ENCODE measurements around the gene CENPT.

CENPT gene

DNA sequence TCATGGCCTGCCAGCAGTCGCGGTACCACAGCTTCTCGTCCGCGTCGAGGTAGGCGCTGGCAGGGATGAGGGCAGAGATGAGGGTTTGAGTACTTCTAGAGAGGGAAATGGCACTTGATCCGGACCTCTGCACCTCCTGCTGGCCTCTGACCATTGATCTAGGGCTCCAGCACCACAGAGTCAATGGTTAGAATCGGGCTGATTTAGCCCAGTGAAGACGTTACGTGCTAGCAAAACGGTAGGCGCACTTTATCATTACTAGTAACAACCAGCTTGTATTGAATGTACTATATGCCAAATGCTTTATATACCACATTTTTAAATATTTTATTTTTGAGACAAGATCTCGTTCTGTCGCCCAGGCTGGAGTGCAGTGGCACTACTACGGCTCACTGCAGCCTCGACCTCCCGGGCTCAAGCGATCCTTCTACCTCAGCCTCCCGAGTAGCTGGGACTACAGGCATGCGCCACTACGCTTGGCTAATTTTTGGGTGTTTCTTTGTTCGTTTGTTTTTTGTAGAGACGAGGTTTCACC, 40.3 kb downstream of the CENPT start:
- DNase-seq (ENCODE audit: low read depth, low spot score) = no peak

DNA sequence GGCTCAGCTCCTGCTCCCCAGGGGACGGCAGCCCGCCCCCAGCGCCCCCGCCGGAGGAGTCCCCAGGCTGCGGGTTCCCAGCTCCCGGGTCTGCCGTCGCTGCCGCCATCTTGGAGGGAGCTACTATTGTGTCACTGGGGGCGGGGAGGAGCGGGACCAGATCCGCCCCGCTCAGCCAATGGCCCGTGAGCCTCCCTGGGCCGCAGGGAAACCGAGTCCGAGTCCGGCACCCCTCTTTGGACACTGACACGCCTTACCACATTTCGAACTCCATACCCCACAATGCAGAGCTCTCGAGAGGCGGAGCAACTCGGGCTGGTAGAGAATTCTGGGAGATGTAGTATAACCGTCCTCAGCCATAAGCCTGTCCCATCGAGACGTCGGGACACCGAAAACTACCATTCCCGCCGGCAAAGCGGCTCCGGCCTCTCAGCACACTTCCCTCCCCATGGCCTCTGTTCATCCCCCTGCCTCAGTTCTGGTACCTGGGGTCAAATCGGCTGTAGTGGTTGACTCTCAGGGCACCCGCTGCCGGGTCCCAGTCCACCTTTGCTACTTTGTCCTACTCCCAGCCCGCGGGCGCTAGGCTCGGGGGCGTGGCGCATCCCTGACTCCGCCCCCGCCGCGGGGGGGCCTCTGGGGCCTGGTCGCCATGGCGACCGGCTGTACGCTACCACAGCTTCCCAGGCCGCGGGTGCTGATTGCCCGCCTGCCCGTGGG, 40.9 kb downstream of the CENPT start, which contains the start of the genes RANBP10 and TSNAXIP1:
Gene RANBP10, minus strand, starts transcription at position 133 of the 720 bp plus-strand sequence. Its CDS starts 24 bp downstream, at position 109.
Gene TSNAXIP1, plus strand, starts transcription at position 462 of the 720 bp plus-strand sequence. CDS start 261 bp downstream, outside the sequence.
- DNase-seq (ENCODE audit: low read depth, low spot score) = peak; percentile 94

DNA sequence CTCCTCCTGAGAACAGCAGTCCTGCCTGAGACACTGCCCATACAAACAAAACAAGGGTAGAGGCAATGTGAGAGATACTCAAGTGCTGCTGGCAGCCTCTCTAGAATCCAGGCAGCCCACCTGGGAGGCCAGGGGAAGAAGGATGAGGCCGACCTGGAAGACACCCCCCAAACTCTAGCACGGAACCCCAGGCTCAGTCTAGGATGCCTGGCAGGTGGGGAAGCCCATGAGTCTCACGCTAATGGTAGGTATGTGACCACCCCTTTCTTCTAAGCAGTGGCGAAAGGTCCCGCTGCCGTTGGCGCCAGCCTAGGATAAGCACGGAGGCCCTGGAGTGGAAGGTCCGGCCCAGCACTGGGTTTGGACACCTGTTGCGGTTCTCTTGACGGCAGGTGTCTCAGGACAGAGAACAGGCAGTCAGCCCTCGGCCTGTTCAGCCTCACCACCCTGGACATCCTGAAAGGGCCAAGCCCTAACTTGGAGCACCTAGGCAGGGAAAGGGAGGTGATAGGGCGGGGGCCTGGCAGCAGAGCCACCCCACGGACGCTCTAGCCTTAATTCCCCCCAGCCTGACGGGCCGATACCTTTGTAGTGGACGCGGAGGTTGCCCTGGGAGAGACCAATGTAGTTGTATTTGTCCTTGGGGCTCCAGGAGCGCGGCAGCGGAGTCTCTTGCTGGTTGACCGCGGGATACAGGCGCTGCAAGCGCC, 41.6 kb downstream of the CENPT start:
- no peak for DNase-seq (ENCODE audit: low read depth, low spot score)

DNA sequence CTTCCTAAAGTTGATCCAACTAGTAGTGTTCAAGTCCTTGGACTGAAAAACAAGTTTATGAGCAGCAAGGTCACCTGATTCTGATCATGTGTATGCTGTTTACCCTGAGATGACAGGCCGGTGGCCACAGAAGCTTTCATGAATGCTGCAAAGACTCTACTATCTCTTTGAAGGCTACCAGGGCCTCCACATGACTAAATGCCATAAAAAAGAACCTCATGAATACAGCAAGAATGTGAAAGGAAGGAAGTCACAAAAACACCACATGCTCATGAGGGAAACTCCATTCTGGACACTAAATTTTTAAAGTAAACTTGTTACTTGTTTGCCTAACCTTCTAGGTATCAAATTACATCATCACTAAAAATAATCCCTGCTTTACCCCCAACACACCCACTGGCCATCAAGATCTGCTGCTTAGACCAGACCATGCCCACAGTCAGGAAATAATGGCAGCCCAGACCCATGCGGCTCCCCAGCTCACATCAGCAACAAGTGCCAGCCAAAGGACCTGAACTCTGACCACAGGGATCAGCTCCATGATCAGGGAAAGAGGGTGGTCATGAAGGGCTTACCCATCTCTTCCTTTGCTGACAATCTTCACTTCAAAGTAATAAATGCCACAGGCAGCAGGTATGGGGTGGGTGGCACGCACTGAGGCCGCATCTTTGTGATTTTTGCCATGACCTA, 42.5 kb downstream of the CENPT start:
- DNase-seq (ENCODE audit: low read depth, low spot score) = no peak

DNA sequence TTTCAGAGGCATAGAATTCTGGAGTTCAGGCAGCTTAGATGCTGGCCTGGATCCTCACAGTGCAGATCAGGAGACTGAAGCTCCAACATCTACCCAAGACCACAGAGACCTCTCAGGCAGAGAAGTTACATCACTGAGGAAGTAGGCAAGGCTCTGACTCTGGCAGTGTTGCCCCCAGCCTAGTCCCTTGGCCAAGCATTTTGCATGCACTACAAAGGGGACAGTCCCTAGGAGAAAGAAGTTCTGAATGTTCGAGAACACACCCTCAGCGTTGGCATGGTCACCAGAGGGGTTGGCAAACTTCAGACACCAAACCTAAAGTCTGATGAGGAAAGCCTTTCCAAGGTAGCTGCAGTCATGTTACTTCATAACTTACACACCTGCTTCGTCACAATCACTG, 43.6 kb downstream of the CENPT start:
- no peak for DNase-seq (ENCODE audit: low read depth, low spot score)

DNA sequence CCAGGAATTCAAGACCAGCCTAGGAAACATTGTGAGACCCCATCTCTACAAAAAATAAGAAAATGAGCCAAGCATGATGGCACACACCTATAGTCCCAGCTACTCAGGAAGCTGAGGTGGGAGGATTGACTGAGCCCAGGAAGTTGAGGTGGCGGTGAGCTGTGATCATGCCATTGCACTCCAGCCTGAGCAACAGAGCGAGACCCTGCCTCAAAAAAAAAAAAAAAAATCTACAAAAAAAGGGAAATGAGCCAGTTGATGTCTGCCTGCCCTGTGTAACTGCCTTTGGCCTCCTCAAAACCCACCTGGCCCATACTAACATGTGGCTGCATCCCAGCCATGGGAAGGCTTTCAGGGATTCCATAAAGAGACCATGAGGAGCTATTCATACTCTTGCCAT, 45.6 kb downstream of the CENPT start:
- DNase-seq (ENCODE audit: low read depth, low spot score) = no peak

DNA sequence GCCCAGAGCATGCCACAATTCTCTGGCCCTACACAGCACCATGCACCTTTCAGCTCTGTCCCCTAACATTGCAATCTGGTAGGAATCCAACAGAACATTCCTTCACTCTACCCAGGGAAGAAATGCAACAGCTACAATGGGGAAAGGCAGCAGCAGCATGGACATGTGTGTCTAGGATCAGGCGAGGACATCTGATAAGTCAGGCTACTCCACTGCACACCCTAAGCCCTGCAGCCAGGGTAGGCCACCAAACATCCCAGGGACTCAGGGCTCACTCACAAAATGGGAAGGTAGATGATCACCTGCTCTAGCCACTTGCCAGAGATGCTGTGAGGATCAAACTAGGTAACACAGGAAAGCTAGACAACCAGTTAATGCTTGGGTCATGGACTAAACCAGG, 46.3 kb downstream of the CENPT start:
- no peak for DNase-seq (ENCODE audit: low read depth, low spot score)

DNA sequence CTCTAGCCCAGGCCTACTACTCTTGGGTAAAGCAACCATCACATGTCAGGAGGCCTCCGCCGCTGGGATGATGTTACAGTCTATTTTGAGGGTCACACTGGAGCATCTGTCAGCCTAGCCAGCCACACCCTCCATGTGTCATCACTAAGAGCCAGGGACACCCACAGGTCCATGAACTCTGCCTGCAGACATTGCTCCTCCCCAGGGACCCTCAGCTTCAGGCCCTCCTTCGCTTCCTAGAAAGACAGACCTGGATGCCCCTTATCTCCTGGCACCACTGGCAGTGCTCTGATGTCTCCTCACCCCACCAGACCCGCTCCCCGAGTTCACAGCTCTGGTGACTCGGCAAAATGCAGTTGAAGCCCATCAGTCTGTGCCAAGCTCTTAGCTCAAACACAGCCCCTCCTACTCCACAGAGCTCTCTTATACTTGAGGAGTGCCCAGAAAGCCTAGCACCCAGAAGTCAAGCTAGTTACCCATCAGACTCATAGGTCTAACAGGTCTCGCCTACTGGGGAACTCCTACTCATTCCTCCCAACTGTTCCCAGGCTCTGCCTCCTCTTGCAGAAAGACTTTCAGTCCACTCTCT, 47.1 kb downstream of the CENPT start:
- no peak for DNase-seq (ENCODE audit: low read depth, low spot score)

DNA sequence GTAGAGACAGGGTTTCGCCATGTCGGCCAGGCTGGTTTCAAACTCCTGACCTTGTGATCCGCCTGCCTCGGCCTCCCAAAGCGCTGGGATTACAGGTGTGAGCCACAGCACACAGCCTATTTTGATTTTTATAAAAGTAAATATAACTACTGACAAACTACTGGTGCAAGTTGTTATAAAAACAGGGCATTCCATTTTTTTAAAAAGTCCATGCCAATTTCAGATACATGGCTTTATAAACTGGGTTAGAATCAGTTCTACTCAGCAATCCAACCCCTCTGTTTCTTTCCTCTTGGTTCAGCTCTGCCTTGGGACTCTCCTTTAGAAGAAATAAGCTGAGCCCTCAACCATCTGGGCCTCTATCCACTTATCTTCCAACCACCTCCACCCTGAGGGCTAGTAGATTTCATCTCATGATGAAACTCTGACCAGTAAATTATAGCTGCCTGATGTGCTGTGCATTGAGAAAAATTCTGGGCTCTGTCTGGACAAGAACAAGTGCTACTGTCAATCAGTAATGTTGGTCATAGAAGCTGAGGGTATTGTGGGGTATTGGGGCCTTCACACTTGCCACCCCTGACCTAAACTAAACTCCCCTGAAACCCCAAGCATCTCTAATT, 51.3 kb downstream of the CENPT start:
- DNase-seq (ENCODE audit: low read depth, low spot score) = no peak

DNA sequence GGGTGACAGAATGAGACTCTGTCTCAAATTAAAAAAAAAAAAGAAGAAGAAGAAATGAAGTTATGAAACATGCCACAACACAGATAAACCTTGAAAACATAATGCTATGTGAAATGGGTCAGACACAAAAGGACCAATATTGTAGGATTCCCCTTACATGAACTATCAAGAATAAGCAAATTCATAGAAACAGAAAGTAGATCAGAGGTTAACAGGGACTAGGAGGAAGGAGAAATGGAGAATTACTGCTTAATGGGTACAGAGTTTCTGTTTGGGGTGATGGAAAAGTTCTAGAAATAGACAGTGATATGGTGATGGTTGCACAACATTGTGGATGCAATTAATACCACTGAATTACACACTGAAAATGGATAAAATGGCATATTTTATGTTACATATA, 57.4 kb downstream of the CENPT start:
- no peak for DNase-seq (ENCODE audit: low read depth, low spot score)

DNA sequence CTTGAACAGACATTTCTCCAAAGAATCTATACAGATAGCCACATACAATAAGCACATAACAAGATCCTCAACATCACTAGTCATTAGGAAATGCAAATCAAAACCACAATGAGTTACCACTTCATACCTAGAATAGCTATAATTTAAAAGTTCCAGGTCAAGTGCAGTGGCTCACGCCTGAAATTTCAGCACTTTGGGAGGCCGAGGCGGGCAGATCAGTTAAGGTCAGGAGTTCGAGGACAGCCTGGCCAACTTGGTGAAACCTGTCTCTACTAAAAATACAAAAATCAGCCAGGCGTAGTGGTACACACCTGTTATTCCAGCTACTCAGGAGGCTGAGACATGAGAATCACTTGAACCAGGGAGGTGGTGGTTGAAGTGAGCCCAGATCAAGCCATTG, 61.0 kb downstream of the CENPT start:
- no peak for DNase-seq (ENCODE audit: low read depth, low spot score)

DNA sequence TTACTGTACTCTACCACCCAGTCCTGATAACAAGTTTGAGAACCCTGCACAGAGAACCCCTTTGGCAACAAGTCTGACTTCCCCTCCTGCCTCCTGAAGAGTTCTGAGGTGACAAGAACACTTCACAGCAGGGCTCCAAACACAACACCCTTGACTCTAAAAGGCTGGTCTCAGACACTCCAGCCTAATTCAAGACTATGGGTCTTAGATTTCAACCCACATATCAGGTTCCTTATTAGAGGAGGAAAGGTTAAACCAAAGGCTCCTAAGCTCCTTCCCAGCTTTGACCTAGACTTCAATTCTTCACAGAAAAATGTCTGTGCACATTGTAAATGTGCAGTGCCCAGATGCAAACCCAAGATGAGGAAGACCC, 64.2 kb downstream of the CENPT start:
- DNase-seq (ENCODE audit: low read depth, low spot score) = no peak

DNA sequence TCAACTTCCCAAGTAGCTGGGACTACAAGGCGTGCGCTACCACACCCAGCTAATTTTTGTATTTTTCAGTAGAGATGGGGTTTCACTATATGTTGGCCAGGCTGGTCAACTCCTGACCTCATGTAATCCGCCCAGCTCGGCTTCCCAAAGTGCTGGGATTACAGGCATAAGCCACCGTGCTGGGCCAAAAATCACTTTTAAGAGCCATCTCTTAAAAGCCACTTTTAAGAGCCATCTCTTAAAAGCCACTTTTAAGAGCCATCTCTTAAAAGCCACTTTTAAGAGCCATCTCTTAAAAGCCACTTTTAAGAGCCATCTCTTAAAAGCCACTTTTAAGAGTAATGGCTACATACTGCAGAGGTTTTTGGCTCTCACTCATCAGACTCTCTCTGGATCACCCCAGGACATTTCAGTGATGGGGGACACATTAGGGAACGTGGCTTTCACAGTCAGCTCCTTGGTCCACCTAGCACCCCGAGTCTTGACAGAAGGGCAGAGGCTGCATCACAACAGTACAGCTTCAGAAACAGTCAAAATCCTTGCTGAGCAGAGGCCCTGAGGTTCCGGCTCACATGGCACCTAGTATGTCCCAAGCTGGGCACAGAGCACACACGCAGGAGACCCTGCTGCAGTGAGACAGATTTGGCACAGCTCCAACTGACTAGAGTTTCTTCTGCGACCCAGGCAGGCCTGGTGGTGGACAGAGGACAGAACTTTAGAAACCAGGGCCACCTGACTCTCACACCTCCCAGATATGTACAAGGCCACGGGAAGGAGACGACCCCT, 64.7 kb downstream of the CENPT start:
- DNase-seq (ENCODE audit: low read depth, low spot score) = no peak

DNA sequence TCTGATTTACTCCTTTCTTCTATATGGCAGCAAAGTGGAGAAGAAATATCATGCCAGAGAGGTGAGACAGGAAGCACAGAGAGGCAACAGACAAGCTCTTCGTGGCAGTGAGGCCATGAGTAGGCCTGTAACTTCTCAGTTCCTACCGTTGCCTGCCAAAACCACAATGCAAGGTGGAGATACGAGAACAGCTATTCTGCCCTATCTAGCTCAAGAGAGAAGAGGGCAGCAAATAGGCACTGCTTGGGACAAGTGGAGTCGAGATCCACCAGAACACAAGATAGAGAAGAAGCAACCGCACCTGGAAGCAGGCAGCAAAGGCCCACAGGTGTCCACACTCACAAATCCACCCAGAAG, 66.0 kb downstream of the CENPT start:
- DNase-seq (ENCODE audit: low read depth, low spot score) = no peak

DNA sequence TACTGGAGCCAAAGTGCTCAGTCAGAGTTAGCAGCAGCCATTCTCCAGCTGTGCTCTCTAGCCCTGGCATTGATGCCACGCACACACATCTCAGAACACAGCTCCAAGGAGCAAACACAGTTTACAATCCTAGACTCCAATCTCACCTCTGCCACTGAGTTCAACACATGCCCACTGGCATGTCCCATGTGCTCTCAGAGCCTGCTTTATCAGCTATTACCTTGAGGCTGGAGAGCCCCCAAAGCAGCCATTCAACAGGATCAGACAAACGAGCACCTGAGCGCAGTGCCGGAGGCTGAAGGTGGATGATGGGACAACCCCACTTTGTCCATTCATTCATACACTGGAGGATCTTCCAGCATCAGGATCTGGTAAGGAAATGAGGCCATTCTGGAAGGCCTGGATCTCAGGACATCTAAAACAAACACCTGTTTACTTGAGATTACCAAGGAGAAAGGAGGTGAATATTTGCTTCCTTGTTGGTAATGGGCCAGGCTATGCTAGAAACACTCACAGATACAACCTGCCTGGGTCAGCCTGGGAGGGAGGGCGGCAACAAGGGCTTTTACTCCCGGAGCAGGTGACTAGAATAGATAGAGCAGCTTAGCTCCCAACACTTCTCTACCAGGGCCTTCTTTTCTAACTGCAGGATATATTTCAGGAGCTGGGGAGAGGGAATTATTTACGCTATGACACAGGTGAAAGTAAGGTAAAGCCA, 66.5 kb downstream of the CENPT start:
- no peak for DNase-seq (ENCODE audit: low read depth, low spot score)

DNA sequence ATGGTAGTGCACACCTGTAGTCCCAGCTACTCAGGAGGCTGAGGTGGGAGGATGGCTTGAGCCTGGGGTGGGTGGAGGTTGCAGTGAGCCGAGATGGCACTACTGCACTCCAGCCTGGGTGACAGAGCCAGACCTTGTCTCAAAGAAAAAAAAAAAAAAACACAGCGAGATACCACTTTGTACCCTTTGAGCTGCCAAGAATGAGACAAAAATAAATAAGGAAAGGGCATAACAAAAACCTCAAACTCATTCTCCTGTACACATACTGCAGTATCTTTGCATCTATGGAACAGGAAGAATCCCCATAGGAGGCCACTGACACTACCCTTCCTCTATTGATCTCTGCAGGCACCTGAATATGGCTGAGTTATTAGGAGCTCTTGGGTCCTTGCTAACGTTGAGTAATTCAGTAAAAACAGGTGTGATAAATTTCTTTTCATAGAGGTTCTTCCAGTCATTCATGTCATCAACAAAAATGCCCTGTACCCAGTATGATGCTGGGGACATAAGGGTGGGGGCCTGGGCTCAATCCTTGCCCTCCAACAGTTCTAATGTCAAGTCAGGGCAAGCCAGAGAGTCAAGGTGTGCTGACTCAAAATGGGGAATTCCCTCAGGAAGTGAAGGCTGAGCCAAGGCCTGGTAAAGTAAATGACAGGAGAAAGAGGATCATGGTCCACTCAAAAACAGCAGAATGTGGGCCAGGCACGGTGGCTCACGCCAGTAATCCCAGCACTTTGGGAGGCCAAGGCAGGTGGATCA, 68.1 kb downstream of the CENPT start:
- no peak for DNase-seq (ENCODE audit: low read depth, low spot score)
